ENCODE measurements around the gene HSD17B11.
"Not testable (repeated sequence)": the region's sequence is repeated elsewhere in the genome, so short reads cannot be mapped to it uniquely, and the experiment has no call there.

The HSD17B11 gene

GRCh38 chr4:87305562-87305961, 85.4 kb downstream of the HSD17B11 start:
- no peak for DNase-seq (ENCODE audit: low read depth in 2 of 2)

GRCh38 chr4:87304745-87305432, 86.1 kb downstream of the HSD17B11 start:
- no peak for DNase-seq (ENCODE audit: low read depth in 2 of 2)

GRCh38 chr4:87299898-87300297, 91.1 kb downstream of the HSD17B11 start:
- DNase-seq (ENCODE audit: low read depth in 2 of 2): no peak

GRCh38 chr4:87298362-87298761, 92.6 kb downstream of the HSD17B11 start:
- DNase-seq (ENCODE audit: low read depth in 2 of 2): no peak

- not testable (repeated sequence) for DNase-seq (ENCODE audit: low read depth in 2 of 2)
Observed at GRCh38 chr4:87294911-87295310, 96.1 kb downstream of the HSD17B11 start.

- DNase-seq (ENCODE audit: low read depth in 2 of 2): not testable (repeated sequence)
Observed at GRCh38 chr4:87293889-87294288, 97.1 kb downstream of the HSD17B11 start.

GRCh38 chr4:87286970-87287369, 104.0 kb downstream of the HSD17B11 start:
- DNase-seq (ENCODE audit: low read depth in 2 of 2): no peak

All from stimulated activated CD8-positive, alpha-beta memory T cell treated with anti-CD3 and anti-CD28 coated beads, Interleukin-15, amount 100 ng/mL, for 48 hours (primary cell).